ENCODE results near the gene SLC8A1. TPM values are rescaled to one million over a fixed set of nuclear protein-coding genes. Genes with fewer than 3 reads are reported as not detected.

The SLC8A1 gene
- total RNA-seq, 4 donors from 2014 or later = 19.6 to 51.2 (median 31.2) TPM

DNA sequence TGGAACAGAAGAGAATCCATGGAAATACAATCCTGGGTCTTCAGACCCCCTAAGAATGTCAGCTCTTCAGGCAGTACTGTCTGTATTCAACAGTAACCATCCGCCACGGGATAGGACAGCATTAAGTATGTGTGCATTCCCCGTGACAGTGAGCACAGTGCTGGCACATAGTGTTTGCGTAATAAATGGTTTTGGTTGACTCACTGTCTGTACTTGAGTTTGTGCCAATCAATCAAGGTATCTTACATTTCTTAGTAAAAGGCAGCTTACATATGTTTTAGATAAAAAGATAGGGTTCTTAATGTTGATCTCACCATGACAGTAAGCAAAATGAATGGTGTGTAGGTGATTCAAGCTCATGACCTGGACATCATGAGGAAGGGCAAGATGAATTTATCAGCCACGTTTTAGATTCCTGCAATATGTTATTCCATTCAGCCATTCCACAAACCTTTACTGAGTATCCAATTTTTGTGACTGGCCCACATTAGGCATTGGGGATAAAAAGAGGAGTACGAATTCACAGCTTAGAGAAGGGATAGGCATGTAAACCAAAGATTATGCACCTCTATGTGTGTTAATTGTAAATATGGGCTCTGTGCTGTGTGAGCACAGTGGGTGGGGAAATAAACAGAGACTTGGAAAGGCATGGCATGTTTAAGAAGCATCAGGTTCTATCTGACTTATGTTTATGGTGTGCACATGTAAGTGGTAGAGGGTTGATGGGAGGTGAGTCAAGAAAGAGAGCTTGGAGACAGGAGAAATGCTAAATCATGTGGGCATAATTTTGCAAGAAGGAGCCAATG lies 258.8 kb downstream of the SLC8A1 start:
- Histone ChIP-seq H3K27ac (no peak overlapping the region), H3K27me3 (no peaks in the 10 kb centered on the region), H3K9me3 (no peaks in the 10 kb centered on the region), H3K36me3 (no peaks in the 10 kb centered on the region), H3K4me1 (no peaks in the 10 kb centered on the region), H3K4me3 (no peak overlapping the region)
- no peak for DNase-seq
- no peak for TF ChIP-seq POLR2A (IDR thresholded peaks at IDR 0.05)
- TF ChIP-seq, protein P1, sequence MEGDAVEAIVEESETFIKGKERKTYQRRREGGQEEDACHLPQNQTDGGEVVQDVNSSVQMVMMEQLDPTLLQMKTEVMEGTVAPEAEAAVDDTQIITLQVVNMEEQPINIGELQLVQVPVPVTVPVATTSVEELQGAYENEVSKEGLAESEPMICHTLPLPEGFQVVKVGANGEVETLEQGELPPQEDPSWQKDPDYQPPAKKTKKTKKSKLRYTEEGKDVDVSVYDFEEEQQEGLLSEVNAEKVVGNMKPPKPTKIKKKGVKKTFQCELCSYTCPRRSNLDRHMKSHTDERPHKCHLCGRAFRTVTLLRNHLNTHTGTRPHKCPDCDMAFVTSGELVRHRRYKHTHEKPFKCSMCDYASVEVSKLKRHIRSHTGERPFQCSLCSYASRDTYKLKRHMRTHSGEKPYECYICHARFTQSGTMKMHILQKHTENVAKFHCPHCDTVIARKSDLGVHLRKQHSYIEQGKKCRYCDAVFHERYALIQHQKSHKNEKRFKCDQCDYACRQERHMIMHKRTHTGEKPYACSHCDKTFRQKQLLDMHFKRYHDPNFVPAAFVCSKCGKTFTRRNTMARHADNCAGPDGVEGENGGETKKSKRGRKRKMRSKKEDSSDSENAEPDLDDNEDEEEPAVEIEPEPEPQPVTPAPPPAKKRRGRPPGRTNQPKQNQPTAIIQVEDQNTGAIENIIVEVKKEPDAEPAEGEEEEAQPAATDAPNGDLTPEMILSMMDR (IDR thresholded peaks at IDR 0.05) = no peak

- H3K36me3 ChIP-seq = no peaks in the 10 kb centered on the region
- H3K27me3 ChIP-seq = no peaks in the 10 kb centered on the region
- DNase-seq = no peak
- TF ChIP-seq, protein P1 (IDR thresholded peaks at IDR 0.05) = no peak
- no peak overlapping the region for H3K4me3 ChIP-seq
- no peaks in the 10 kb centered on the region for H3K9me3 ChIP-seq
- H3K27ac ChIP-seq = no peak overlapping the region
- H3K4me1 ChIP-seq = no peaks in the 10 kb centered on the region
Measured at GRCh38 chr2:40190457-40190856, 261.4 kb downstream of the SLC8A1 start.

DNA sequence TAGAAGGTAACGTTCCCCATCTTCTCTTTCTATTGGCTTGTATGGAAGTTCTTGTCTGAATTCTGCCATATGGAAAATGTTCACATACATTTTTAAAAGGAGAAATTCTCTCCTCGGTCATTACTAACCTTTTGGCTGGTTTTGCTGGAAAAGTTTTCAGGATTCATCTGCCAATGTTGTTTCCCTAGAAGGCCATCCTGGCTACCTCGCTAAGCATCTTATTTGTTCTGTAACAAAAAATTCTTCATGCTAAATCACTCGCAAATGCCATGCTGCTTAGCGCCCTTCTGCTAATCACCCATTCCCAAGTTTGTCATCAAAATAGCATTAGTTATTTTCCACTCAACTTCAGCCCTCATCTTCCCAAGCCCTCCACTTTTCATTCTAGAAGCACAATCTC lies 262.0 kb downstream of the SLC8A1 start:
- Histone ChIP-seq H3K27ac (no peak overlapping the region), H3K27me3 (no peaks in the 10 kb centered on the region), H3K4me1 (no peaks in the 10 kb centered on the region), H3K36me3 (no peaks in the 10 kb centered on the region), H3K9me3 (no peaks in the 10 kb centered on the region), H3K4me3 (no peak overlapping the region)
- TF ChIP-seq, protein P1 (IDR thresholded peaks at IDR 0.05) = no peak
- TF ChIP-seq POLR2A (IDR thresholded peaks at IDR 0.05) = no peak
- no peak for DNase-seq

GRCh38 chr2:40187054-40187453 lies 264.8 kb downstream of the SLC8A1 start:
- no peak overlapping the region for H3K27ac ChIP-seq

DNA sequence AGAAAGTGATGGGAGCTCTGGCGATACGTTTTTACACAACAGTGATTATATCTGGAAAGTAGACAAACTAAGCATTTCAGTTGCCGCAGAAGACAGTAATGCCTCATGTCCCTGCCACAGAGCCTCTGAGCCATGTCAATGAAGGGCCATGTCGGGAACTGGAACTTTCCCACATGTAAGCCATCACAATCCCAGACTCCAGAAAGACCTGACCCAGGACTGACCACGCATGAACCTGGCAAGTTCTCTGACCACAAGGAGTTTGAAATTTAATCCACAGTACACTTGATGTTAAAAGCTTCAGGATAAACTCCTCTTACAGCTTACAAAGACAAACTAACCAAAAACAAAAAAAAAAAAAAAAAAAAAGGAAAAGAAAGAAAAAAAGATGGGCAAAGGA lies 267.3 kb downstream of the SLC8A1 start:
- Histone ChIP-seq H3K27ac (no peak overlapping the region), H3K4me1 (no peaks in the 10 kb centered on the region), H3K36me3 (no peaks in the 10 kb centered on the region), H3K27me3 (no peaks in the 10 kb centered on the region), H3K9me3 (no peaks in the 10 kb centered on the region), H3K4me3 (no peak overlapping the region)
- TF ChIP-seq, protein P1 (IDR thresholded peaks at IDR 0.05) = no peak
- TF ChIP-seq POLR2A (IDR thresholded peaks at IDR 0.05) = no peak
- DNase-seq = no peak

More at GRCh38 chr2:40187054-40187453, 264.8 kb downstream of the SLC8A1 start:
- no peak for DNase-seq
- TF ChIP-seq POLR2A (IDR thresholded peaks at IDR 0.05) = no peak
- TF ChIP-seq, protein P1 (IDR thresholded peaks at IDR 0.05) = no peak
- no peaks in the 10 kb centered on the region for H3K4me1 ChIP-seq
- H3K27me3 ChIP-seq = no peaks in the 10 kb centered on the region
- H3K36me3 ChIP-seq = no peaks in the 10 kb centered on the region
- H3K4me3 ChIP-seq = no peak overlapping the region
- no peaks in the 10 kb centered on the region for H3K9me3 ChIP-seq

All from Peyer's patch (tissue), 4 donors.